GM10266 (cell line): ENCODE data around the gene TM9SF2.
"Not testable (repeated sequence)": the region's sequence is repeated elsewhere in the genome, so short reads cannot be mapped to it uniquely, and the experiment has no call there.

ENCODE experiments used
- DNase-seq: peaks from one replicate; pipeline ENCODE4 v3.0.0; 2012; ENCODE audit errors: extremely low spot score
- TF ChIP-seq, protein P1 (sequence below): IDR thresholded peaks from 2 replicates; pipeline ENCODE4 v1.5.1; 2012; ENCODE audit warnings: mild to moderate bottlenecking, low read depth; ENCODE audit not compliant: control insufficient read depth, insufficient read depth; ENCODE audit errors: missing control alignments

TM9SF2 gene

DNA sequence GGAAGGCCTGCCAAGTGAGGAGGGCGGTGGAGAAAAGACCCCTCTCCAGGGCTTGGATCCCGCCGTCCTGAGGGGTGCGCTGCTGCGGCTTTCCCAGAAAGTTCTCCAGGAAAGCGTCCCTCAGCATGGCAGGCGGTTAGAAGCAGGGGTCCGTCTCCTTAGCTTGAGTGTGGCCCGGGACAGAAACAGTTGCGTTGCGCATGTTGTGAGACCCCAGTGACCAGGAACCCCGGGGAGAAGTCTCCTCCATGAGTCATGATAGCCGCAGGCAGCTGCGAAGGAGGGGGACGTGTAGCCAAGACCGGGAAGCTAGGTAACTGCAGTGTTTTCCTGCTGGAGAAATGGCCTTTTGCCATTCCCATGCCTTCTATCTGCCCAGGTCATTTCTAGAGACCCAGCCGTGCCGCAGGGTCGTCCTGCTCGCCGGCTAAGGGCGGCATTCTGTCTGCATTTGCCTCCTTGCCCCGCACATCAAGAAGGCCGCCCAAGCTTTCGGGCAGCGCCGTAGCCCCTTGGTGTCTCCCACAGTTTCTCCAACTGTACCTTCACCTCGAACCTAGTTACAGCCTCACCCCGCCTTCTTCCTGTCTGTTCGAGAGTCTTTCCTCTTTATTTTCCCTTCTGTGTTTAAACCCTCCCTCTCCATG is 64.3 kb downstream of the TM9SF2 start:
- no peak for DNase-seq
- TF ChIP-seq, protein P1, sequence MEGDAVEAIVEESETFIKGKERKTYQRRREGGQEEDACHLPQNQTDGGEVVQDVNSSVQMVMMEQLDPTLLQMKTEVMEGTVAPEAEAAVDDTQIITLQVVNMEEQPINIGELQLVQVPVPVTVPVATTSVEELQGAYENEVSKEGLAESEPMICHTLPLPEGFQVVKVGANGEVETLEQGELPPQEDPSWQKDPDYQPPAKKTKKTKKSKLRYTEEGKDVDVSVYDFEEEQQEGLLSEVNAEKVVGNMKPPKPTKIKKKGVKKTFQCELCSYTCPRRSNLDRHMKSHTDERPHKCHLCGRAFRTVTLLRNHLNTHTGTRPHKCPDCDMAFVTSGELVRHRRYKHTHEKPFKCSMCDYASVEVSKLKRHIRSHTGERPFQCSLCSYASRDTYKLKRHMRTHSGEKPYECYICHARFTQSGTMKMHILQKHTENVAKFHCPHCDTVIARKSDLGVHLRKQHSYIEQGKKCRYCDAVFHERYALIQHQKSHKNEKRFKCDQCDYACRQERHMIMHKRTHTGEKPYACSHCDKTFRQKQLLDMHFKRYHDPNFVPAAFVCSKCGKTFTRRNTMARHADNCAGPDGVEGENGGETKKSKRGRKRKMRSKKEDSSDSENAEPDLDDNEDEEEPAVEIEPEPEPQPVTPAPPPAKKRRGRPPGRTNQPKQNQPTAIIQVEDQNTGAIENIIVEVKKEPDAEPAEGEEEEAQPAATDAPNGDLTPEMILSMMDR = no peak

DNA sequence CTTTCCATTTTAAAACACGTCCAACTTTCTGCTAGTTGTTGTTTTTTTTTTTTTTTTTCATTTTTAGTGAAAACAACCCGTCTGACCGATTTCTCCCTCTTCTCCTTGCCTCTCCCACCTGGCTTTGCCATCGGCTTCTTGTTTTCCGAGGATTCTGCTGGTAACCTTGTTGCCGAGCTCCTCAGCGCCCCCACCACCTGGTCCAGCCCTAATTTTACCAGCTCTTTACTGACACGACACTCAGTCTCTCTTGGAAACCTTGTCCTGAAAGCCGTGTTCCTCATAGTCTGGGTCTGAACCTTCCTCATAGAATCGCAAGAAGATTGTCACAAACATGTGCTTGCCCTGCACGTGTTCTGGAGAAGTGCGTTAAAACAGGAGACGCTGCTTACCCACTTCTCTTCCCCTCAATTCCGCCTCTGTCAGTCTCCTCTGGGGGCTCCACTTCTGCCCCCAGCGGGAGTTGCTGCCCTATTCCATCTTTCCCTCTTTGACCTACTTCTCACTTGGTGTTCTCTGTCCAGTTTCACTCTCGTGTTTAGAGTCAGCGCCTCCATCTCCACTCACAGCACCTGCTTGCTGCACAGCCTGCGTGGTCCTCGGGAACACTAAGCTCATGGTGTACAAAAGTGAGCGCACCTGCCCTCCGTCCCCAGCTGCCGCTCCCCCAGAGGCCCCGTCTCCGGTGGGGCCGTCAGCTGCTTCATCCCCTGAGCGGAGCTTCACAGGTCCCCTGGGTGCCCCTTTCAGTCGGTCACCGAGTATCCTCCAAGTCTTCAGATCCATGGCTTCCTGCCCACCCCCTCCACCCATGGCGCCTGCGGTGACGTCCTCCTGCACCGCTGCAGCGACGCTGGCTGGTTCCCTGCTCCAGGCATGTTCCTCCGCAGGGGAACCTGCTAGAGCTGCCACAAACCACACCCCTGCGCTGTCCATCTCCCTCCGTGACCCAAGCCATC is 65.1 kb downstream of the TM9SF2 start:
- TF ChIP-seq, protein P1 = no peak
- DNase-seq = no peak

DNA sequence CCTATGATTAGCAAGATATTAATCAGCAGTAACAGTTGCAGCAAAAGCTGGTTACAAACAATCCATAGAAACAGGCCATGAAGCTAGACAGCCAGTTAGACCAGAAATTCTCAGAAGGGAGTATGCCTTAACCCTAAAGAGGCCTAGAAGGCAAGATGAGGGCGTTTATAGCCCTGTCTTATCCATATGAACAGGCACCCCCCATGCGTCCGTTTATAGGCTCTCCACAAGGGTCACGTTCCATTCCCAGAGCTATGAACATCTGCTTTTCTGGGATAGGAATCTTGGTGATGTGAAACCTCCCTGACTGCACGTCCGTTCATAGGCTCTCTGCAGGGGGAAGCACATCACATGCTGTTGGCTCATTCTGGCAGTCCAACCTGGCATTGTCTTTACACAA is 67.6 kb downstream of the TM9SF2 start:
- not testable (repeated sequence) for DNase-seq

DNA sequence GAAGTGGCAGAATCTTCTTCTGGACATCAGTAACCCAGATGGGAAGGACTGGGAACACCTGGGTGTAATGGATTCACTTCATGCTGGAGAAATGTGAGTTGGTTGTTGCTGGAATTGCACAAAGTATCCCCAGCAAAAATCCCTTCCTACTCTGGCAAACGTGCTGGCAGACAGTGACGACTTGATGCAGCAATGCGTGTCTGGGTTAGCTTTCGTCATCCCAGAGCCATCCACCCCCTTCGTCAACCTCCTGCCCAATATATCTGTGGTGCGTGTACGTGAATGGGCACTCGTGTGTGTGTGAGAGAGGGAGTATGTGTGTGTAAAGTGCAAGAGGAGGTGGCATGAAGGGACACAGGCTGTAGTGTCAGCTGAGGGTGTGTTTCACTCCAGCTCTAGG is 70.9 kb downstream of the TM9SF2 start:
- no peak for DNase-seq
- TF ChIP-seq, protein P1 = no peak

DNA sequence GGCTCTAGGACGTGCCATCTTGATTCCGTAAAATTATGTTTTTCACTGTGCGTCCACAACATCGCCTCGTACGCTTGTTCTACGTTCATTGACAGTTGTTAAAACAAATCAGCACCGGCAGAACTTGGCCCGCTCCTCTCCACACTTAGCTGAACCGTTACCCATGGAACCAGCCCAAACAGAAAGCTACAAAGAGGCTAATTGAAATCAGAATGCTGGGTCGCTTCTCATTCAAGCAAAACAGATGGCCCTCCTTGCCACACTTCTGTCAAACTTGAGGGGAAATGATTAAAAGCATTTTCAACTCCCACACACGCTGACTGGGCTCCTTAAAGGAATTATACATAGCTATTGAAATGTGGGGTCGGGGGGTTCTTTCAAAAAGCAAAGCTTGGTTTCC is 71.6 kb downstream of the TM9SF2 start:
- TF ChIP-seq, protein P1 = no peak
- DNase-seq = no peak

DNA sequence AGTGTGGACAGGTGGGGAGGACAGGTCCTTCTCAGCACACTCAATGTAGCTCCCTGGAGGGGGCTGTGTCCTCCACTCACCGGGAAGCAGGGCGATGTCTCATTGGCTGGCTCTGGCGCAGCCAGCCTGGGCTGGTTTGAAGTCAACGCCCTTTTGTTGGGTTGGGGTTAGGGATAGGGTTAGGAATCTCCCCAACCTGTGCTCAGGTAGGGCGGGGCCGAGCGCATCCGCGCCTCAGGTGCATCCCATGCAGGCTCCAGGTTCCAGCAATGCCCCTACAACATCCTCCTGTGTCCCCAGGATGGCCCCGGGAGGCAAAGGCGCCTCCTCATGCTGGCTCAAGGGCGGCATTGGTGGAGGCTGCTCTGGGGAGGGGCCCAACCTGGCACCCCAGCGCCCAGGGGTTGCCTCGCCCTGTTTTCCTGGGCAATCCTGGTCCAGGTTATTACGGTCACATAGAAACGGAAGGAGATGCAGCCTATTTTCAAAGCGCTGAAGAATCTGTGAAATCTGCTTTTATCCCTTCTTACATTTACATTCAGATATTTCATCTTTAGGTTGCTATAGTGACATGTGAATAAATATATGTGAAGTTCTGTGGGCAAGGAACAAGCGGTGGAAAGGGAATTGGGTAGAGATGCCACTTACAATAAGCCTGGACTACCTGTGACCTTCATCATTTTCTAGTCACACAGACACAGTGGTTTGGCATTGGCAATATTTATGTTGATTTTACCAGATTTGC is 74.3 kb downstream of the TM9SF2 start:
- TF ChIP-seq, protein P1 = no peak
- no peak for DNase-seq

DNA sequence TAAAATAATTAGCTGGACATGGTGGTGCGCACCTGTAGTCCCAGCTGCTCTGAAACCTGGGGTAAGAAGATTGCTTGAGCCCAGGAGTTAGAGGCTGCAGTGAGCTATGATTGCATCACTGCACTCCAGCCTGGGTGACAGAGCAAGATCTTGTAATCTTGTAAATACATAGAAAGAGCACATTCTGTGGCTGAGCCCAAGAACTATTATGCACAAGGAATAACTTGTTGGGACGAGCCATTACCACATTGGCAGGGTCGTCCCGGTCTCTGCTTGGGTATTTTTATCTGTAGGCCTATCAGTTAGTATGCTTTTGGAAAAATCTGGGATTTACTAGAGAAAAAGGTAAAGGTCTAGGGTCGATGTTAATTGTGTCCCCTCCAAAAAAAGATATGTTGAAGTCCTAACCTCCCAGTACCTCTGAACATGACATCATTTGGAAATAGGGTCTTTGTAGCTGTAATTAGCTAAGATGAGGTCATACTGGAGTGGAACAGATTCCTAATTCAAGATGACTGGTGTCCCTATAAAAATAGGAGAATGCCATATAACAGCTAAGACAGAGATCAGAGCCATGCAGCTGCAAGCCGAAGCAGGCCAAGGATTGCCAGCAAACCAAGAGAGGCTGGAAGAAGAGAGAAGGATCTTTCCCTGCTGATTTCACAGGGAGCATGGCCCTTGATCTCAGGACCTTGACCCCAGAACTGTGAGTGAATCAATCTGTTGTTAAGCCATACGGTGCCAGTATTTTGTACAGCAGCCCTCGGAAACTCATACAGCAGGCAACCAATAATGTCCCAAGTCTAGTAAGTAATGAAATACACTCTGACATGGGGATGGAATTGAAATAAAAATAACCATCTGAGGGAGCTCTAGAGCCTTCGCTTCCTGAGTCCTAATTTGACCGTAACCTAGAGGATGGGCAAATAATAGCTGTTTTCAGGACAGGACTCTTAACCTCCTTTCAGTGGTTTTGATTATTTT is 77.0 kb downstream of the TM9SF2 start:
- no peak for DNase-seq
- TF ChIP-seq, protein P1 = no peak
